GM18499 (cell line): Measurements from ENCODE around the gene SLC51A.
"Not testable (repeated sequence)": the region's sequence is repeated elsewhere in the genome, so short reads cannot be mapped to it uniquely, and the experiment has no call there.

Source experiments
- ATAC-seq: cut with Tn5 transposase; IDR thresholded peaks from one replicate; pipeline ENCODE4 v1.9.1; 2021; ENCODE audit warnings: moderate number of reproducible peaks; ENCODE audit not compliant: insufficient read depth, unreplicated experiment

Gene SLC51A

DNA sequence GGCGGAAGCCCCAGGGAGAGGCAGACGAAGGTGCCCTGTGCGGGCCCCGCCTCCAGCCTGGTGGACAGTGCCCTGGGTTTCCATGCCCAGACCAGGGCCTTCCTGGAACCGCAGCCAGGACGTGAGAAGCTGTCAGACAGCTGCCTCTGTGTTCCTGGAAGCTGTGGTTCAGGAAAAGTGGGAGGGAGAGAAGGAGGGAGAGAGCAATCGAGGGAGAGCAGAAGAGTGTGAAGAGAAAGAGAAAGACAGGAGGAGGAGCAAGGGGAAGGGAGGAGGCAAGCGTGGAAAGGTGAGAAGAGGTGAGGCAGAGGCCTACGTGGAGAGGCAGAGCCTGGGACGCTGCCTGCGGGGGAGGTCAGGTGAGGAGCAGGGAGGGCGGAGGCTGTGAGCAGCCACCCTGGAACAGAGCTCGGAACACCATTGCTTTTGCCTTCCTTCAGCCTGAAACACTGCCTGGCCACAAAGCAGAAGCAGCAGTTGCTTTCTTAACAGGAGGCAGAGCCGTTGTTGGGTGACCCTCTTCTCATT, 23.7 kb upstream of the SLC51A start:
- no peak for ATAC-seq

DNA sequence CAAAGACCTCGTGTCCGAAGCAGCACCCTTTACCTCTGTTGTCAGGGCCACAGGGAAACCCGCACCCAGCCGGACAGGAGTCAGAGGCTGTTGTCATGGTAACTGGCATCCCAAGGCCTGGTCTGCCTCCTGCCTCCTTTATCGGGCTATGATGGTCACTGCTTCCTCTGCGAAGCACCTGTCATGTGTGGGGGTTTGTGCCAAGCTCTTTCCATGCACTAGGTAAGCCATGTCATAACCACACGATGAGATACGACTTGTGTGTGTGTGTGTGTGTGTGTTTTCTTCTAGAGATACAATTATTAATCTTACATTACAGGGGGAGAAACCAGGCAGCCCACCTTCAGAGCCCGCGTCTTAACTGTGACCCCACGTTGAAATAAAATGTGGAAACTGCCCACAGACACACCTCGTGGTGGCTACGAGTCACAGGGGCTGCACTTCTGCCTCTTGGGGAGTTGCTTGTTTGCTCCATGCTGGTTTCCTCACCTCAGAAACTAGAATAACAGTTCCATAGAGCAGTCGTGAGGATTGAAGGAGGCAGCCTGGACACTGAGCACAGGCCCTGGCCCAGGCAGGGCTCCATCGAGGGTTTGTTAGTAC, 23.1 kb upstream of the SLC51A start:
- no peak for ATAC-seq

DNA sequence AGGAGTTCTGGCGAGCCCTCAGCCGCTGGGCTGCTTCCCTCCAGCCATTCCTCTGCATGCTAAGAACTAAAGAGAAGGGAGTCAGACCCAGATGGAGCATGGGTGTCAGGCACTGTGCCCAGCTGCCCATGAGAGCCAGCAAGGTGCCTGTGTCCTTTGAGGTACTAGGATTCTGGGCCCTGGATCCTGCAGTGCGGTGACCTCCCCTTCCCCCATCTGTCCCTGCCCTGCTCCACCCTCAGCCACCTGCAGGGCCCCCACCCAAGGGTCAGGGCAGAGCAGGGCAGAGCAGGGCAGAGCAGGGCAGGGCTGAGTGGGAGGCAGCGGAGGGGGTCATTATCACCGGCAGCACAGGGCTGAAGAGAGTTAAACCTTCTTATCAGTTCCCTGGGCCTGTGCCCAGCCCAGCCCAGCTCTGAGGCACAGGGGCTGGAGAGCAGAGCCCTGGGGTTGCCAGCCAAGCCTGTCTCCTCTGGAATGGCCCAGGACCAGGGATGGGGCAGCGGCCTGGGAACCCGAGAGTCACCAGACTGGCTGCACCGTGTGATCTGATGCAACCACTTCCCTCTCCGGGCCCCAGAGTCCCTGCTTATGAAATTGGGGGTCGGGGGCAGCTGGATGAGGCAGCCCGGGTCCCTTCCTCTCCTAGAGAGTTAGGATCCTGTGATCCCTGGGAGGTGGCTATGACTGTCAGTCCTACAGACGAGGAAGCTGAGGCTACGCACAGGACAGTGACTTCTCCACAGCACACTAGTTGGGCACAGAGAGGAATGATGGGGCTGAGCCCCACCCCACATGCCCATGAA, 22.4 kb upstream of the SLC51A start:
- ATAC-seq: no peak

DNA sequence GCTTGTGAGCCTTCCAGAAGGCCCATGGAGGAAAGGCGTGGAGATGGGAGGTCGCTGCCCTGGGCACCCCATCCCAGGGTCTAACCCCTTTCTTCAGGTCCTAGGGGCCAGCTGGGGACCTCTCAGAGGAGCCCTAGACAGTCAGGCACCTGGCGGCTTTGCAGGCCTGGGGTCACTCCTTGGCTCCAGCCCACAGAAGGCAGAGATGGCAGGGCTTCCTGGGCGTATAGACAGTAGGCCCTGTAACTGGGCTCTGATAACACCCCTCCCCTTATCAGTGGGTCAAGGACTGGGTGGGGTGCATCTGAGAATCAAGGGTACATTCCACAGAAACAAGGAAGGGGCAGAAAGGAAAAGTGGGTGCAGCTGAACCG, 21.8 kb upstream of the SLC51A start:
- no peak for ATAC-seq

DNA sequence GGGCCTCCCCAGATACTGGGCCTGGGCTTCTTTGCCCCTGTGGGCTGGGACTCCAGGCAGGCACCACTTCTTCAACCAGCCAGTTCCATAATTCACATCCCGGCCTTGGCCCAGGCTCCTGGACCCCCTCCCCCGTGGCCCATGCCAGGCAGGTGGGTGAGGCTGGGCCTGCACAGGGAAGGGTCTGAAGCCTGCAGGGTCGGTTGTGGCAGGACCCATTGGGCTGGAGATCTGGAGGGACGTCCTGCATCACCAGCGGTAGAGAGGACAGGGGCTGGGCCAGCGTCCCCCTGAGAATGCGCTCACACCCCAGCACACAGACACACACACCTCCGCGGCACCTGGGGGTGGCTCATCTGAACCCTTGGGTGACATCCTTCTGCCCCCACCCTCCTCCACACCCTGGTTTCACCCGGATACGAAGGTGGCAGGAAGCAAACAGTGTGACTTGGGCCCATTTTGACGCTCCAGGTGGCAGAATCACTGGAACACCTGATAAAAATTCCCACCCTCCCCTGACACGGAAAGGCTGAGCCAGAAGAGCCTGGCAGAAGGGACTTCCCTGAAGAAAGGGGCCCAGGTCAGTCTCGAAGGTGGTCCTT, 20.6 kb upstream of the SLC51A start:
- ATAC-seq: no peak

DNA sequence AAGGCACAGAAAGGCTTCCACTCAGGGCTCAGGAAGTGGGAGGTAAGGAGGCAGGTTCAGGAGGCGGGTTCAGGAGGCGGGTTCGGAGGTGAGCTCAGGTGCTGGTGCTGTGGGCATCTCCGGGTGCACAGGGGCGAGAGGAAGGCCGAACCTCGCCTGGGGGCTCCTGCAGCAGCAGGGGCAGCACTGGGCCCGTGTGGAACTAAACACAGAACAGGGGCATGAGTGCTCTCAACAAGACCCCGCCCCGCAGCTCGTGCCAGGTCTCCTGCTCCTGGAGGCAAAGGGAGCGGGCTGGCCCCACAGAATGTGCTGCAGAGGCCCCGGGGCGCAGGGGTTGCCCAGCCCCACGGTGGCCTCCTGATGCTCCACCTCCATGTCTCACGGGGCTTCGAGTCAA, 18.8 kb upstream of the SLC51A start:
- ATAC-seq: no peak

DNA sequence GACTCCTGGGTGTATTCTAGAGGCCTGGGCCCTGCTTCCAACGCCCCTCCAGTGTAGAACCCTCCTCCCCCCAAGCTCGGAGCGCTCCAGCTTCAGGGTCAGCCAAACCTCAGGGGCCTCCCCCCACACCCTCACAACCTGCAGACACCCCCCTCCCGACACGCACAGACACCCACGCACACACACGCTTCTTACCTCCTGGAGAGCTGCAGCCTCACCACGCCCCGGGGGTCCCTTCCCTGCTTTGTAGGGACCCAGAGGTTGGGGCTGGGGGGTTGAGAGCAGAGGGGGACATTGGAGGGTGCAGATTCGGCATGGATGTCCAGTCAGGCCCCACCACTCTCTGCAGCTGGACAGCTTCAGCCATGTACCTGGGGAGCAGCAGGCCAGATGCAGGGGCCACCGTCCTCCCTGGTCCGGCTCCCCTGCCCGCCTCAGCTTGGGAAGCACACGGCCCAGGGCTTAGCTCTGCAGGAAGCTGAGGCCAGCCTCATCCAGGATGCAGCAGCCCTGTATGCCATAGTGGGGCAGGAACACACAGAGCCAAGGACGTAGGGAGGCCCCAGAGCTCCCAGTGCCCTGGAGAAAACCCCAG, 18.2 kb upstream of the SLC51A start:
- no peak for ATAC-seq

DNA sequence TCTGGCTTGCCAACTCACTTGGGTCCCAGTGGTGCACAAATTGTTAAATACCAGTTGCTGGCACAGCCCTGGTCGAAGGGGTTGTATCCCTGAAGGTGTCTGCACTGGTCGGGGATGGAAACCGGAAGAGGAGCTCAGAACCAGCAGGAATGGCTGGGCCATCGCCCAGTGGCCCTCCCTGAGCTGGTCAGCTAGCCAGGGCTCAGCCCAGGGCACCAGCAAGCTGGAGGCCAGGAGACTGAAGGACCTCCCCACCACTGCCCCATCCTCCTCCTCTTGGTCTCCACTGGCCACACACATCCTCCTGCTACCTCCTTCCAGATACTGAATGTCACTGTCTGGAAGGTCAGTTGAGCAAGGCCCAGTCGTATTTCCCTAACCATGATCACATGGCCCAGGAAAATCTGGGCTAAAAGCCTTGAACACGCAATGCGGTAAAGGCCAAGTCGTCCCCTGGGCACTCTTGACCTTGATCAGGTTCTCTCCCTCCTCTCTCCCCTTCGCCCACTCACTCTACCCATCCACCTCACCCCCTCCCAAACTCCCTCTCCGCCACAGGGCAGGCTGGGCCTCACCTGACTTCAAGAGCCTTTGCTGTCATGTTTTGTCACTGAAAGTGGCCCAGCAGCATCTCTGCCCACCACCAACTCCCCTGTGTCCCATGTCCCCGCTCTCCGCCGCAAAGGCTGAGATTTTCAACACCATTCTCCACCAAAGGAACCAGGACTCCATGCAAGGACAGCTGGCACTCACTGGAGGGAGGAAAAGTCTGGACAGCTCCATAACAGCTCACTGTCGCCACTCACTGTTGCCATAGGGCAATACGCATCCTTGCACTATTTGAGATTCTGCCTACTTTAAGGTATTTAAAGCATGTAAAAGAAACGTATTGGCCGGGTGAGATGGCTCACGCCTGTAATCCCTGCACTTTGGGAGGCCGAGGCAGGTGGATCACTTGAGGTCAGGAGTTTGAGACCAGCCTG, 17.3 kb upstream of the SLC51A start:
- no peak for ATAC-seq

DNA sequence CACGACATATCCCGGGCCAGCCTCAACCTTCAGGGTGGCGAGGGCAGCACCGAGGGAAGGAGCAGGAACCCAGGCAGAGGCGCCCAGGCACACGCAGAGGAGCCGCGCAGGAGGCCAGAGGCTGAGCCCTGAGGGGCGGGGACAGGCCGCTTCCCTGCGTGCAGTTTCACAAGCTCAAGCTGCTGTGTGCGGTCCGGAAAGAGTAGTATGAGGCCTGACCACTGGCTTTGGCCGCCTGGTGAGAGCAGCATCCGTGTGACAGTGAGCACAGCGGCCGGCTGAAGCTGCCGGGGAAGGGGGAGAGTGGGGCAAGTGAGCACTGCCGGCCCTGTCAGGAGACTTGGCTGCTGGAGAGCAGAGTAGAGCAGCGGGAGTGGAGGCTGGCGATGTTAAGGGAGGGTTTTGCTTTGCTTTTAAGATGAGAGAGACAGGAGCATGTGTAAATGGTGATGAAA, 13.8 kb upstream of the SLC51A start:
- ATAC-seq: no peak

DNA sequence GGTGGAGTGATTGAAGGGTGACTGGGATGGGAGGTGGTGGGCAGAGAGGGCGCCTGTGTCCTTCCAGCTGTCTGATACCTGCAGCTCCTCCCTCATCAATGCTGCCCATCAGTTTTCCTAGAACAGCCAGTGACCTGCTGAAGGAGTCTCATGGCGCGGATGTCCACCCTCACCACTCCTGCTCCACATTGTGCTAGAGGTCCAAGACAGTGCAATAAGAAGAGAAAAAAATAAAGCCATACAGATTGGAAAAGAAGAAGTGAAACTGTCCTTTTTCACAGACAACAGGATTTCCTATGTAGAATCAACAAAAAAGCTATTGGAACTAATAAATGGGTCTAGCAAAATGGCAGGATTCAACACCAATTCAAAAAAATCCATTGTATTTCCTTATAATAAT, 12.5 kb upstream of the SLC51A start:
- ATAC-seq: no peak

DNA sequence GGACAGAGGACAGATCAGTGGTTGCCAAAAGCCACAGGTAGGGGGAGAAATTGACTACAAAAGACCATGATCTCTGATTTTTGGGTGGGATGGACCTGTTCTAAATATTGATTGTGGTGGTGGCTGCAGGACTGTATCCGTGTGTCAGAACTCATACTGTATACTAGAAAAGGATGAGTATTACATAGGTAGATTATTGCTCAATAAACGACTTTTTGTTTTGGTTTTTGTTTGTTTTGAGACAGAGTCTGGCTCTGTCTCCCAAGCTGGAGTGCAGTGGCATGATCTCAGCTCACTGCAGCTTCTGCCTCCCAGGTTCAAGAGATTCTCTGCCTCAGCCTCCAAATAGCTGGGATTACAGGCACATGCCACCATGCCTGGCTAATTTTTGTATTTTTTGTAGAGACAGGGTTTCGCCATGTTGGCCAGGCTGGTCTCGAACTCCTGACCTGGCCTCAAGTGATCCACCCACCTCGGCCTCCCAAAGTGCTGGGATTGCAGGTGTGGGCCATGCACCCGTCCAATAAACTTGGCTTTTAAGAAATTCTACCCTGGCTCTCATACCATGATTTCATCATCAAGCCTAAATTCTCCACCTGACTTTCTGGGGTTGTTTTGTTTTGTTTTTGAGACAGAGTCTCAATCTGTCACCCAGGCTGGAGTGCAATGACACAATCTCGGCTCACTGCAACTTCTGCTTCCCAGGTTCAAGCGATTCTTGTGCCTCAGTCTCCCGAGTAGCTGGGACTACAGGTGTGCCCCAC, 10.7 kb upstream of the SLC51A start:
- ATAC-seq: not testable (repeated sequence)

DNA sequence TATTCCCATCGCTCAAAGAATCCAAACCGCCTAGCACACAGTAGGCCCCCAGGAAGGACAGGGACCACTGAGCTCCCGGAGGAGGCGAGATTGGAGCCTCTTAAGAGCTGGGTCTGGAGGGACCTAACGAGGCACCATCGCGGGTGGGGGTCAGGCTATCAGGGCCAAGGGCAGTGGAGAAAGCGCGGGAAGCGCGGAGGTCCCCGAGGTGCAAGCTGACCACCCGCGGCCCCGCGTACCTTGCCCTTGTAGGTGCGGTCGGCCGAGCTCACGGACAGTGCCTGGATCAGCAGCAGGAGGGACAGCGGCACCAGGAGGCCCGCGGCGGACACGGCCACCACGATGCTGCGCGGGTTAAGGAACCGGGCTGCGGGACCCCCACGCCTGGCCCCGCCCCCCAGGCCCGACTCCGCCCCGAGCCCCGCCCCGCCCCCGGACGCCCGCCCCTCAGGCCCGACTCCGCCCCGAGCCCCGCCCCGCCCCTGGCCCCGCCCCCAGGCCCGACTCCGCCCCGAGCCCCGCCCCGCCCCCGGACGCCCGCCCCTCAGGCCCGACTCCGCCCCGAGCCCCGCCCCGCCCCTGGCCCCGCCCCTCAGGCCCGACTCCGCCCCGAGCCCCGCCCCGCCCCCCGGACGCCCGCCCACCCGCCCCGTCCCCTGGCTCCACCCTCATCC, 9.0 kb upstream of the SLC51A start:
- ATAC-seq: no peak

DNA sequence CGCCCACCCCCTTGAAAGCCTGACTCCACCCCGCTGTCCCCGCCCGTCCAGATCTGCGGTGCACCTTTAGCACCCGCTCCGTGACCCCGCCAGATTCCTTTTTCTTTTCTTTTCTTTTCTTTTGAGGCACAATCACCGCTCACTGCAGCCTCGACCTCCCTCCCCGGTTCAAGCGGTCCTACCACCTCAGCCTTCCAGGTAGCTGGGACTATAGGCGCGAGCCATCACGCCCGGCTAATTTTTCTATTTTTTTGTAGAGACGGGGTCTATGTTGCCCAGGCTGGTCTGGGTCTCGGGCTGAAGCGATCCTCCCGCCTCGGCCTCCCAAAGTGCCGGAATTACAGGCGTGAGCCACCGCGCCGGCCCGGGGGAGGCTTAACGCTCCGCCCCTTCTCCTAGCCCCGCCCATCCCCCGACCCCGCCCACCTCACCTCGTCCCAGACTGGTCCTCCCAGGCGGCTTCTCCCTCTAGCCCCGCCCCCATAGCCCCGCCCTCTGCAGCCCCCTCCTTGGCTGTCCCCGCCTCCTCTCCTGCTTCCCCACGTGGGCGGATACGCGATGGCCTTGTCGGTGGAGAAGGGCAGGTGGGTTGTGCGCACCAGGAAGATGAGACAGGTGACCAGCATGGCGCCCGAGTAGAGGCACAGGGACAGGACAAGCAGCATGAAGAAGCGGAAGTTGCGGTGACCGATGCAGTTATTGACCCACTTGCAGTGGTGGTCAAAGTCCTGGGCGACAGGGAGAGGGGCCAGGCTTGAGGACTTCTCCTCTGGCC, 8.3 kb upstream of the SLC51A start:
- ATAC-seq: no peak

DNA sequence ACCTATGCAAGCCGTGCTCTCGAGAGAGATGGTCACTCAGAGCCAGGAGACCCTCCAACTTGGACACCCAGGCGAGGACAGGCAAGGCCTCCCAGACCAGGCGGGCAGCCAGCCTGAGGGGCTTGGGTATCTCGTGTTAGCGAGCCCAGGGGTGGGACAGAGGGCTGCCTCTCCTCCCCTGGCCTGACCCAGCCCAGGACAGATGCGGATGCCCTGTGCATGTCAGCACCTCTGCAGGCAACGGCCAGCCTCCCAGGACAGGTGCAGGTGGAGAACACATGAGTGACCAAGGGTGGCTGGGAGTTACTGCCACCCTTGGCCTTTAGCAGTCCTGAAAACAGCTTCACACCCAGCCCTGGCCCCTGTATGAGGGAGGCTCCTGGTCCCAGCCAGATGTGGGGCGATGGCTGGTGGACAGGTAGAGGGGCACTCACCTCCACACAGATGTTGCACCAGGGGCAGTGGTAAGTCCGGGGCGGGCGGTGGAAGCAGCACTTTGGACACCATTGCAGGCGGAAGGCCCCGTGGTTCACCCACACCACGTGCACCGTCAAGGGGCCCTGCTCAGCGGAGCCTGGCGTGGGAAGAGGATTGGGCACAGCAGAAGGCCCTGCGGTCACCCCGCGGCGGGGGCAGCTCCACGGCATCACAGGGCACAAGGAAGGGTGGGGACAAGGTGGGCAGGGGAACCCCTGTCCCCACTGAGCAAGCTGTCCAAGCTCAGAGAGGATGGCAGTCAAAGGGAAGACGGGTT, 7.2 kb upstream of the SLC51A start:
- ATAC-seq: no peak

DNA sequence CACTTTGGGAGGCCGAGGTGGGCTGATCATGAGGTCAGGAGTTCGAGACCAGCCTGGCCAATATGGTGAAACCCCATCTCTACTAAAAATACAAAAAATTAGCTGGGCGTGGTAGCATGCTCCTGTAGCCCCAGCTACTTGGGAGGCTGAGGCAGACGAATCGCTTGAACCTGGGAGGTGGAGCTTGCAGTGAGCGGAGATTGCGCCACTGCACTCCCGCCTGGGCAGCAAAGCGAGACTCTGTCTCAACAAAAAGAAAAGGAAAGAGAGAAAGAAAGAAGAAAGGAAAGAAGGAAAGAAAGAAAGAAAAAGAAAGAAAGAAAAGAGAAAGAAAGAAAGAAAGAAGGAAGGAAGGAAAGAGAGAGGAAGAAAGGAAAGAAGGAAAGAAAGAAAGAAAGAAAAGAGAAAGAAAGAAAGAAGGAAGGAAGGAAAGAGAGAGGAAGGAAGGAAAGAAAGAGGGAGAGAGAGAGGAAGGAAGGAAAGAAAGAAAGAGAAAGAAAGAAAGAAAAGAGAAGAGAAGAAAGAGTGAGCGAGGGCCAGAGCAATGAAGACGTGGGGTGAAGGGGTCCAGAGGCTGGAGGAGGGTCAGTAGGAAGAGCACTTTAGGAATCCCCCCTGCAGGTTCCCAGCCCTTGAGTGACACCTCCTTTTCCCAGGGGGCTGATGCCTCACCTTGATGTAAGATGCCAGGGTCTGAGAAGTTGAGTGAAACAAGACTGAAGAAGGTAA, 6.2 kb upstream of the SLC51A start:
- ATAC-seq: not testable (repeated sequence)

DNA sequence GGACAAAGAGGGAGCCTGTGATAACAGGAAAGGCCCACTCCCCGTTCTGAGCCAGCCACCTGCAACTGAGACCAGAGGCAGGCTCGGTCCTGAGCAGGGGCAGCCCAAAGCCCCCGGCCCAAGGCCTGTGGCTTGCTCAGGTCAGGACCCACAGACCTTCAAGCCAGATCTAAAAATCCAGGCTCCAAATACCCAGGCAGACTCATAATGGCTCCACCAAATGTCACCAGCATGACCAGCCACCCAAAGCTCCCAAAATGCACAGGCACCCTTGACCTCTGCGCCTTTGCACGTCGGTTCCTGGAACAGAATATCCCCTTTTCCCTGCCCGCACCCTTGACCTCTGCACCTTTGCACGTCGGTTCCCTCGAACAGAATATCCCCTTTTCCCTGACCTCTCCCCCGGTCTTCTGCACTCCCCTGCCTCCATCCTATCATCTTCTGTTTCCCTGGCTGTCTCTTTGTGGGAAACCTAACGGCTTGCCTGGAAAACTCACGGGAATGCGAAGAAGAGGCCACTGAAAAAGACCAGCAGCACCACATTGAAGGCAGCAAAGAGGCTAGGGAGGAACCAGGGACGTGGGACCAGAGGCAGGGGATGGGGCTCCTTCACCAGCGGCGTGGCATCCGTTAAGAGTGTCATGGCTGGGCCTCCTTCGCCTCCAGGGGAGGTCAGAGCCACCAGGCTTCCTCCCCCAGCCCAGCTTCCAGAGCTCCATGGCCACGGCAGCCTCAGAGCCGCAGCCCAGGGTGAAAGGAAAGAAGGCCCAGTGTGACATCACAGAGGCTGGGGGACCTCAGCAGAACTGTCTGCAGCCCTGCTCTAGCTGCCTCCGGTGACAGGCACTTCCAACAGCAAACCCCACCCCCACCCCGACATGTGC, 5.4 kb upstream of the SLC51A start, which contains the start of gene ZDHHC19:
Gene ZDHHC19 (minus strand): TSS at position 728 of the 884 bp plus-strand sequence. CDS start 85 bp downstream, at position 643.
- ATAC-seq: no peak
